ENCODE results near the gene AFG1L.
"Not testable (repeated sequence)": the region's sequence is repeated elsewhere in the genome, so short reads cannot be mapped to it uniquely, and the experiment has no call there.

Gene AFG1L

GRCh38 chr6:108419474-108419873, 124.6 kb downstream of the AFG1L start:
- DNase-seq, result no peak

GRCh38 chr6:108419934-108420609, 125.2 kb downstream of the AFG1L start:
- DNase-seq, result no peak

GRCh38 chr6:108421366-108421765, 126.5 kb downstream of the AFG1L start:
- DNase-seq, result no peak

GRCh38 chr6:108423982-108424705, 129.3 kb downstream of the AFG1L start:
- DNase-seq, result peak; percentile 36

GRCh38 chr6:108425428-108425827, 130.6 kb downstream of the AFG1L start:
- no peak for DNase-seq

- DNase-seq, result no peak
Observed at GRCh38 chr6:108432143-108432542, 137.3 kb downstream of the AFG1L start.

GRCh38 chr6:108432792-108433191, 137.9 kb downstream of the AFG1L start:
- no peak for DNase-seq

GRCh38 chr6:108434222-108434621, 139.4 kb downstream of the AFG1L start:
- DNase-seq, result no peak

- no peak for DNase-seq
Observed at GRCh38 chr6:108435391-108435790, 140.5 kb downstream of the AFG1L start.

GRCh38 chr6:108436771-108437170, 141.9 kb downstream of the AFG1L start:
- DNase-seq, result no peak

- no peak for DNase-seq
Observed at GRCh38 chr6:108437821-108438220, 143.0 kb downstream of the AFG1L start.

GRCh38 chr6:108438918-108439317, 144.1 kb downstream of the AFG1L start:
- DNase-seq, result no peak

- no peak for DNase-seq
Observed at GRCh38 chr6:108441141-108441540, 146.3 kb downstream of the AFG1L start.

- no peak for DNase-seq
Observed at GRCh38 chr6:108442770-108443520, 148.1 kb downstream of the AFG1L start.

GRCh38 chr6:108446629-108447150, 151.8 kb downstream of the AFG1L start:
- DNase-seq, result no peak

- DNase-seq, result no peak
Observed at GRCh38 chr6:108448481-108448880, 153.6 kb downstream of the AFG1L start.

GRCh38 chr6:108449717-108450116, 154.9 kb downstream of the AFG1L start:
- DNase-seq, result not testable (repeated sequence)

GRCh38 chr6:108451816-108452215, 157.0 kb downstream of the AFG1L start:
- no peak for DNase-seq

GRCh38 chr6:108452711-108453195, 157.9 kb downstream of the AFG1L start:
- DNase-seq, result no peak

- DNase-seq, result no peak
Observed at GRCh38 chr6:108453601-108454185, 158.8 kb downstream of the AFG1L start.

- DNase-seq, result no peak
Observed at GRCh38 chr6:108454356-108454755, 159.5 kb downstream of the AFG1L start.

- DNase-seq, result no peak
Observed at GRCh38 chr6:108455688-108456087, 160.8 kb downstream of the AFG1L start.

- DNase-seq, result no peak
Observed at GRCh38 chr6:108463784-108464183, 168.9 kb downstream of the AFG1L start.

Measured in NCI-H1436 (cell line).